Smooth muscle cell (in vitro differentiated cells): ENCODE data around the gene B3GNT4. TPM values are rescaled to one million over a fixed set of nuclear protein-coding genes. Genes with fewer than 3 reads are reported as not detected.
"Not testable (repeated sequence)": the region's sequence is repeated elsewhere in the genome, so short reads cannot be mapped to it uniquely, and the experiment has no call there.

Source experiments
- DNase-seq: peaks from one replicate; lab custom pipeline; 2025; ENCODE audit not compliant: unreplicated experiment; lab: John Stamatoyannopoulos, UW
- H2AFZ ChIP-seq: fragments of 200-600 bp; sonication (generic); 2 replicates; pipeline ENCODE4 v1.6.0; 2016; ENCODE audit warnings: antibody characterized with exemption, low read depth, mild to moderate bottlenecking
- H3F3A ChIP-seq: fragments of 200-600 bp; sonication (generic); 2 replicates; pipeline ENCODE4 v1.6.0; 2017; ENCODE audit warnings: antibody characterized with exemption, low read depth
- H3K27ac ChIP-seq: fragments of 200-600 bp; sonication (generic); 2 replicates; pipeline ENCODE4 v1.5.1; 2016; ENCODE audit warnings: low read depth, mild to moderate bottlenecking
- H3K27me3 ChIP-seq: fragments of 200-600 bp; sonication (generic); 2 replicates; pipeline ENCODE4 v1.6.1; 2016; ENCODE audit warnings: low read depth, mild to moderate bottlenecking
- H3K36me3 ChIP-seq: fragments of 200-600 bp; sonication (generic); 2 replicates; pipeline ENCODE4 v1.5.1; 2016; ENCODE audit warnings: low read depth
- H3K4me1 ChIP-seq: fragments of 200-600 bp; sonication (generic); 2 replicates; pipeline ENCODE4 v1.5.1; 2016; ENCODE audit warnings: low read depth
- H3K4me2 ChIP-seq: fragments of 200-600 bp; sonication (generic); 2 replicates; pipeline ENCODE4 v1.6.0; 2016; ENCODE audit warnings: mild to moderate bottlenecking
- H3K4me3 ChIP-seq: fragments of 200-600 bp; sonication (generic); 2 replicates; pipeline ENCODE4 v1.5.1; 2016; ENCODE audit warnings: mild to moderate bottlenecking
- H3K79me2 ChIP-seq: fragments of 200-600 bp; sonication (generic); 2 replicates; pipeline ENCODE4 v1.6.0; 2016; ENCODE audit warnings: low read depth, mild to moderate bottlenecking
- H3K9ac ChIP-seq: fragments of 200-600 bp; sonication (generic); 2 replicates; pipeline ENCODE4 v1.6.0; 2016; ENCODE audit warnings: low read depth
- H3K9me3 ChIP-seq: fragments of 200-600 bp; sonication (generic); replicated peaks from 2 replicates; pipeline ENCODE4 v1.5.1; 2016; ENCODE audit warnings: low read depth
- H4K20me1 ChIP-seq: fragments of 200-600 bp; sonication (generic); 2 replicates; pipeline ENCODE4 v1.6.0; 2016; ENCODE audit warnings: low read depth
- WGBS: methylation state at CpG from one replicate; pipeline ENCODE4 v1.1.7; 2016; ENCODE audit warnings: low lambda C conversion rate; 5-methylcytosine and 5-hydroxymethylcytosine counted together
- polyA plus RNA-seq: library from polyadenylated mRNA; unstranded; fragments of >200 nt; fragmentation: Nextera tagmentation; extraction: Ambion mirVana; gene quantifications from 2 replicates; pipeline ENCODE4 v1.2.1, GENCODE V29; 2016
- total RNA-seq: library from RNA; depleted of rRNA; stranded (reverse); fragments of >200 nt; gene quantifications from 2 replicates; pipeline ENCODE4 v1.2.3, GENCODE V29; 2014
- TF ChIP-seq, protein P1 (sequence below): fragments of 200-600 bp; sonication (generic); IDR thresholded peaks from 2 replicates; pipeline ENCODE4 v1.5.1; 2017; ENCODE audit warnings: borderline replicate concordance, mild to moderate bottlenecking, antibody characterized with exemption; ENCODE audit not compliant: insufficient read depth, poor library complexity, severe bottlenecking

B3GNT4 gene
- total and polyA plus RNA-seq, 2 experiments from 2014 or later: 0.93 TPM; not detected in 1

DNA sequence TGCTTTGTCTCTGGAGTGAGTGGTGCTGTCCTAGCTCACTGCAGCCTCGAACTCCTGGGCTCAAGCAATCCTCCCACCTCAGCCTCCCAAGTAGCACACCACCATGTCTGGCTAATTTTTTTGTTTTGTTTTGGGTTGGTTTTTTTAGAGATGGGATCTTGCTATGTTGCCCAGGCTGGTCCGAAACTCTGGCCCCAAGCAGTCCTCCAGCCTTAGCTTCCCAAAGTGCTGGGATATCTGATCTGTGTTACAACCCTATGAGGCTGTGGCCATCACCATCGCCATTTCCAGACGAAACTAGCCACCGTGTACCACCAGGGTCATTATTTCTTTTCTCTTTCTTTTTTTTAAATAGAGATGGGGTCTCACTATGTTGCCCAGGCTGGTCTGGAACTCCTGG is 32.1 kb upstream of the B3GNT4 start:
- no peak overlapping the region for H3K9ac ChIP-seq
- H3K4me2 ChIP-seq: no peak overlapping the region
- H3K36me3 ChIP-seq: no peaks in the 10 kb centered on the region
- no peaks in the 10 kb centered on the region for H3K9me3 ChIP-seq
- no peak for DNase-seq
- TF ChIP-seq, protein P1, sequence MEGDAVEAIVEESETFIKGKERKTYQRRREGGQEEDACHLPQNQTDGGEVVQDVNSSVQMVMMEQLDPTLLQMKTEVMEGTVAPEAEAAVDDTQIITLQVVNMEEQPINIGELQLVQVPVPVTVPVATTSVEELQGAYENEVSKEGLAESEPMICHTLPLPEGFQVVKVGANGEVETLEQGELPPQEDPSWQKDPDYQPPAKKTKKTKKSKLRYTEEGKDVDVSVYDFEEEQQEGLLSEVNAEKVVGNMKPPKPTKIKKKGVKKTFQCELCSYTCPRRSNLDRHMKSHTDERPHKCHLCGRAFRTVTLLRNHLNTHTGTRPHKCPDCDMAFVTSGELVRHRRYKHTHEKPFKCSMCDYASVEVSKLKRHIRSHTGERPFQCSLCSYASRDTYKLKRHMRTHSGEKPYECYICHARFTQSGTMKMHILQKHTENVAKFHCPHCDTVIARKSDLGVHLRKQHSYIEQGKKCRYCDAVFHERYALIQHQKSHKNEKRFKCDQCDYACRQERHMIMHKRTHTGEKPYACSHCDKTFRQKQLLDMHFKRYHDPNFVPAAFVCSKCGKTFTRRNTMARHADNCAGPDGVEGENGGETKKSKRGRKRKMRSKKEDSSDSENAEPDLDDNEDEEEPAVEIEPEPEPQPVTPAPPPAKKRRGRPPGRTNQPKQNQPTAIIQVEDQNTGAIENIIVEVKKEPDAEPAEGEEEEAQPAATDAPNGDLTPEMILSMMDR: no peak
- no peak overlapping the region for H3K27ac ChIP-seq
- H3K4me3 ChIP-seq: no peak overlapping the region
- no peaks in the 10 kb centered on the region for H3K4me1 ChIP-seq
- H2AFZ ChIP-seq: no peak overlapping the region
- H4K20me1 ChIP-seq: no peaks in the 10 kb centered on the region
- no peaks in the 10 kb centered on the region for H3F3A ChIP-seq
- H3K27me3 ChIP-seq: no peaks in the 10 kb centered on the region
- WGBS: 90% methylated on average over 5 of the region's 5 CpGs
- no peaks in the 10 kb centered on the region for H3K79me2 ChIP-seq

DNA sequence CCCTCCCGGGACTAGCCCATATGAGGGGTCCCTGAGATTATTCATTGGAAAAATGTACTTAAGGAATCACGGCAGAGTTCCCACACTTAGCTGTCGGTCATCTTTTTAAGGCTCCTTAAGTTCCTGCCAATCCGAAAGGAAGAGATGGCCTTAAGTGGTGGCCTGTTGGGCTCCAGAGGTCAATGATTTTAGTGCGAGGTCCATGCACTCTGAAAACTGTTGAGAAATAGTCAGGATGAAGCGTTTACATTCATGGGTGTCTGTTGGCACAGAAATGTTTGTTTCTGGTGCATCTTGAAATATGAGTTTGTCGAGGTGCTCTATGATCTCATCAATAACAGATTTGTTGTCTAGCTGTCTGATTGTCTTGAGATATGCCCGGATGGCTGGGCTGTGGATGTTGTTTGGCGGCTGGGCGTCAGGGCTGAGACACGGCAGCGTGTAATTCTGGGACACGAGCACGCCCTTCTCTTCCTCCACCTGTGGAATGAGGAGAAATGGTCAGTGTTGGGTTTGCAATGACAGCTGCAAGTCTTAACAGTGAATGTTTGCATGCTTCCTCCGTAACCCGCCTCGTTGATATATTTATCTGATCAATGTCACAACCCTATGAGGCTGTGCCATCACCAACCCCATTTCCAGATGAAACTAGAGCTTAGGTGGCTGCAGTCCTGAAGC is 31.1 kb upstream of the B3GNT4 start:
- H3K27ac ChIP-seq: no peak overlapping the region
- no peak overlapping the region for H3K9ac ChIP-seq
- no peaks in the 10 kb centered on the region for H3K27me3 ChIP-seq
- no peaks in the 10 kb centered on the region for H3K4me1 ChIP-seq
- H2AFZ ChIP-seq: no peak overlapping the region
- 87% methylated on average over 17 of the region's 17 CpGs for WGBS
- no peak overlapping the region for H3K4me2 ChIP-seq
- no peaks in the 10 kb centered on the region for H3K36me3 ChIP-seq
- no peaks in the 10 kb centered on the region for H3K79me2 ChIP-seq
- DNase-seq: no peak
- no peaks in the 10 kb centered on the region for H3K9me3 ChIP-seq
- TF ChIP-seq, protein P1: no peak
- H3F3A ChIP-seq: no peaks in the 10 kb centered on the region
- no peak overlapping the region for H3K4me3 ChIP-seq
- H4K20me1 ChIP-seq: no peaks in the 10 kb centered on the region

DNA sequence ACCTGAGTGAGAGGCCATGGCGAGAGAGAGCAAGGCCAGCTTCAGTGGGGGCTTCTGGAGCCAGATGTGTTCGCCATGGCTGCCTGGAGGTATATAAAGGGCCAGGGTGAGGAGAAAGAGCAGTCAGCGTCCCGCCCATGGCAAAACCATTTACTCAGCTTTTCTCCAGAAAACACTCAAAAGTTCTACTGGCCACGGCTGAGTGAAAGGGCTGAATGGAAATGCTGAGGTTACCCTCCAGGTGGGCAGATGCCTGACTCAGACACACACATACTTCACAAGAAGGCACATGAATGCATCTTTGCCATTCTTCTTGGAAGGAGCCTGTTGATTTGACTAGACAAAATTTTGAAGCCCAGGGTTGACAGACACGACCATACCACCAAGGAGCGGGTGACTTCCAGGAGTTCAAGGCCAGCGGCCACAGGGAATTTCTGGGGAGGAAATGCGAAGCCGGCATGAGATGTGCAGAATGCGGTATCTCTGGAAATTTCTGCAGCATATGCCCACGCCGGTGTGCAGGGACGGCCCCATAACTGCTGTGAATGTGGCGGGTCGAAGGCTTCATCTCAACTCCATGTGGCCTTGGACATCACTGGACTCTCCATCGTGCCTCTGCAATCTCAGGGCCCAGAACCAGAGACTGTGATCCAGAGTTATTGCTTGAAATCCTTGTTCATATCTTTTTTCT is 29.2 kb upstream of the B3GNT4 start, which contains the start of gene IL31:
IL31 (minus strand) TSS at position 67 of the 691 bp plus-strand sequence; CDS start at position 18, 49 bp downstream.
- Histone ChIP-seq H3K4me1 (no peaks in the 10 kb centered on the region), H3F3A (no peaks in the 10 kb centered on the region), H3K36me3 (no peaks in the 10 kb centered on the region), H3K27ac (no peak within 1 kb of the TSS), H3K79me2 (no peaks in the 10 kb centered on the region), H4K20me1 (no peaks in the 10 kb centered on the region), H3K9me3 (no peaks in the 10 kb centered on the region), H3K9ac (no peak within 1 kb of the TSS), H3K4me3 (no peak within 1 kb of the TSS), H2AFZ (no peak within 1 kb of the TSS), H3K4me2 (no peak within 1 kb of the TSS), H3K27me3 (no peaks in the 10 kb centered on the region)
- 95% methylated on average over 17 of the region's 17 CpGs for WGBS
- TF ChIP-seq, protein P1: no peak
- no peak for DNase-seq

DNA sequence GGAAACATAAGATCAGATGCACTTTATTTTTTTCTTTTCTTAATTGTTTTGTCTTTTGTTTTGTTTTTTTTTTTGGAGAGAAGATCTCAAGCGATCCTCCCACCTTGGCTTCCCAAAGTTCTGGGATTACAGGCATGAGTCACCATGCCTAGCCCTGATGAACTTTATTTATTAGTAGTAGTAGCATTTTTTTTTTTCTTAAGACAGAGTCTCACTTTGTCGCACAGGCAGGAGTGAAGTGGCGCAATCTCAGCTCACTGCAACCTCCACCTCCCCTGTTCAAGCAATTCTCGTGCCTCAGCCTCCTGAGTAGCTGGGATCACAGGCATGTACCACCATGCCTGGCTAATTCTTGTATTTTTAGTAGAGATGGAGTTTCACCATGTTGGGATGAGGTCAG is 27.0 kb upstream of the B3GNT4 start:
- H3K27me3 ChIP-seq, H3K4me2 ChIP-seq, DNase-seq, H2AFZ ChIP-seq, H3K4me1 ChIP-seq, H3K9ac ChIP-seq, H3K27ac ChIP-seq, H3K36me3 ChIP-seq, H3F3A ChIP-seq, H3K9me3 ChIP-seq, H3K79me2 ChIP-seq, H4K20me1 ChIP-seq, H3K4me3 ChIP-seq: not testable (repeated sequence)
- WGBS: 68% methylated on average over 4 of the region's 4 CpGs
